HG02763 (cell line): Measurements from ENCODE around the gene RNF145.
A peak's percentile ranks its signal among the peaks of the same experiment; 100 is the strongest.
"Not testable (repeated sequence)": the region's sequence is repeated elsewhere in the genome, so short reads cannot be mapped to it uniquely, and the experiment has no call there.

Source experiments
- ATAC-seq: cut with Tn5 transposase; IDR thresholded peaks from one replicate; pipeline ENCODE4 v1.9.1; 2021; ENCODE audit warnings: mild to moderate bottlenecking, moderate library complexity; ENCODE audit not compliant: unreplicated experiment

RNF145 gene

GRCh38 chr5:159209438-159210209 lies at the start of gene RNF145:
Gene RNF145 (minus strand): TSS chr5:159209553. CDS start chr5:159203617, 5,936 bp downstream.
- ATAC-seq = peak; percentile 81

- ATAC-seq = no peak
These were observed 49.0 kb upstream of the RNF145 start for GRCh38 chr5:159258361-159258760.

DNA sequence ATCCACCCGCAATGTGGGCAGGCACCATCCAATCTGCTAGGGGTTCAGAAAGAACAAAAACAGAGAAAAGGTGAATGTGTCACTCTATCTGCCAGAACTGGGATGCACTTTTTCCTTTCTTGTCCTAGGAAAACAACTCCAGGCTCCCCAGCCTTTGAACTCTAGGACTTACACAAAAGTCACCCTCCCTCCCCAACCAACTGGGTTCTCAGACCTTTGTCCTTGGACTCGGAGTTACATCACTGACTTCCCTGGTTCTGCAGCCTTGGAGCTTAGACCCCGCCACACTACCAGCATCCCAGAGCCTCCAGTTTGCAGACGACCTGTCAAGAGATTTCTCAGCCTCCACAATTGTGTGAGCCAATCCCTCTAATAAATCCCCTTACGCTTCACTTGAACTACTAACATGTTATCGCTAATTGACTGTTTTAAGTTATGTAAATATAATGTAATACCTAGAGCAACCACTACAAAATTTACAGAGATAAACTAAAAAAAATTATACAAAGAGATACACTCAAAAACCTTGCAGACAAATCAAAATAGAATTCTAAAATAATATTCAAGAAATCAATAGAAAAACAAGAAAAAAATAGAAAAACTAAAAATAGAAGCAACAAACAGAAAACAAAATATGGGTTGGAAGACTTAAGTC lies 48.4 kb upstream of the RNF145 start:
- no peak for ATAC-seq

- ATAC-seq = no peak
These were observed 47.7 kb upstream of the RNF145 start for GRCh38 chr5:159257007-159257406.

- no peak for ATAC-seq
These were observed 42.8 kb upstream of the RNF145 start for GRCh38 chr5:159252195-159252594.

- ATAC-seq = no peak
These were observed 39.8 kb upstream of the RNF145 start for GRCh38 chr5:159249158-159249557.

- ATAC-seq = no peak
These were observed 35.5 kb upstream of the RNF145 start for GRCh38 chr5:159244890-159245289.

DNA sequence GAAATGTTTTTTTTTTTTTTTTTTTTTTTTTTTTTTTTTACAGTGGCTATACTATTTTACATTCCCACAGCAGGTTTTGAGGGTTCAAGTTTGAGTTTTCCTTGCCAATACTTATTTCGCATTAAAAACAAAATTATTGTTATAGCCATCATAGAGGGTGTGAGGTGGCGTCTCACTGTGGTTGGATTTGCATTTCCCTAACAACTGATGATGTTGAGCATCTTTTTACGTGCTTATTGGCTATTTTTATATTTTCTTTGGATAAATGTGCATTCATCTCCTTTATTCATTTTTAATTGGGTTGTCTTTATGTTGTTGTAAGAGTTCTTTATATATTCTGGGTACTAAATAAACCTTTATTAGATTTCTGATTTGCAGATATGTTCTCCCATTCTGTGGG lies 34.8 kb upstream of the RNF145 start:
- ATAC-seq = no peak

DNA sequence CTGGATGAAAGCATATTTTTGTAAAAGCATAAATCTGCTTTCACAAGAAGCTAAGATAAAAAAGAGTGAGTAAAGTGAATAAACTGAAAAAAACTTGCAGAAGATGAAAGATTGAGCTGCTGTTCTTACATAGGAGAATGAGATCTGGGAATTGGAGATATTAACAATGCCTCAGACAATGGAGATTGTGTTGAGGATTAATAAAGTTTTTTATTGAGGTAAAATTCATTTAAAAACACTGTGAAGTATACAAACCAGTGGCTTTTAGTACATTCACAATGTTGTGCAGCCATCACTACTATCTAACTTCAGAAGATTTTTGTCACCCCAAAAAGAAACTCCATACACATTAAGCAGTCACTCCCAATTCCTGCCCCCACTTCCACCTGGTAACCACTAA lies 34.0 kb upstream of the RNF145 start:
- no peak for ATAC-seq

GRCh38 chr5:159242656-159243055 lies 33.3 kb upstream of the RNF145 start:
- ATAC-seq = no peak

DNA sequence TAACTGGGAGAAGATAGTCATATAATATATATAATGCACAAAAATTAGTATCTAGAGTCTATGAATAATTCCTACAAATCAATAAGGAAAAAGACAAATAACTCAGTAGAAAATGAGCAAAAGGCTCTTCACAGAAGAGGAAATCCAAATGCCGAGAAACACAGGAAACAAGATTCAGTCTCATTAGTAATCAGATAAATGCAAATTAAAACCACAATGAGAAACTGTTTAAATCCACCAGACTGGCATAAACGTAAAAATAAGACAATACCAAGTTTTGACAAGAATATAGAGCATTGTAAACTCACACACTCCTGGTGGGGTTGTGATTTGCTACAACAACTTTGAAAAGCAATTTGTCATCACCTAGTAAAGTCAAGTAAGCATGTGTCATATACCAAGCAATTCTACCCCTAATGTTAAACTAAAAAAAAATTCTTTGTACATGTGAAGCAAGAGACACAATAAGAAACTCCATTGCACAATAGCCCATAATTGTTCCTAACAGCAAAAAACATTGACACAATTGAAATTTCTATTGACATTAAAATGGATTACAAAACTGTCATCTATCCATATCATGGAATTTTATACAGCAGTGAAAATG lies 32.7 kb upstream of the RNF145 start:
- ATAC-seq = no peak

GRCh38 chr5:159240301-159240870 lies 31.0 kb upstream of the RNF145 start:
- ATAC-seq = no peak

- not testable (repeated sequence) for ATAC-seq
These were observed 26.6 kb upstream of the RNF145 start for GRCh38 chr5:159235871-159236520.

GRCh38 chr5:159231167-159231566 lies 21.8 kb upstream of the RNF145 start:
- no peak for ATAC-seq

GRCh38 chr5:159230657-159231056 lies 21.3 kb upstream of the RNF145 start:
- no peak for ATAC-seq

DNA sequence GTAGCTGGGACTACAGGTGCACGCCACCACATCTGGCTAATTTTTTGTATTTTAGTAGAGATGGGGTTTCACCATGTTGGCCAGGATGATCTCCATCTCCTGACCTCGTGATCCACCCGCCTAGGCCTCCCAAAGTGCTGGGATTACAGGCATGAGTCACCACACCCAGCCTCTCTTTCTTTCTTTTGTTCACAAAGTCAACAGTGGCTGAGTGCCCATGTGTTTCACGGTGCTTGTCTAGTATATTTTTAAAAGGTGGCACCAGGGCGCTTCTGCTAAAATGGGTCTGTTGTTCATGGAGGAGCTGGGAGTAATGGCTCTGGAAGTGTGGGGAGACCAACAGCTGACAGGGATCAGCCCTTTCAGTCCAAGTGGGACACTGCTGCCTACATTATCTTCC lies 18.7 kb upstream of the RNF145 start:
- not testable (repeated sequence) for ATAC-seq

DNA sequence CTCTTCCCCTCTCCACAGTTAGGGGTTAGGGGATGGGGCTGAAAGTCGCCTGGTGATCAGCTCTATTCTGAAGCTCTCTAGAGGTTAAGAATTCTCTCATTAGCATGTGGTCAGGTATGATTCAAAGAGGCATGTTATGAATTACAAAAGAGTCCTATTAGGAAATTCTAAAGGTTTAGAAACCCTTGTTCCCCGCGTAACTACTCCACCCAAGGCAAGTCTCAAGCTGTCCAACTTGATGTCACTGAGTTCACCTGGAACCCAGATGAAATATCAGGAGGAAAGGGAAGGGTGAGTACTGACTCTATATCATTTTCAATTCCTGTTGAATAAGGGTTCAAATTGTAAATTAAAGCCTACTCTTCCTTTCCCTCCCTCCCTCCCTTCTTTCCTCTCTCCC lies 18.1 kb upstream of the RNF145 start:
- no peak for ATAC-seq

DNA sequence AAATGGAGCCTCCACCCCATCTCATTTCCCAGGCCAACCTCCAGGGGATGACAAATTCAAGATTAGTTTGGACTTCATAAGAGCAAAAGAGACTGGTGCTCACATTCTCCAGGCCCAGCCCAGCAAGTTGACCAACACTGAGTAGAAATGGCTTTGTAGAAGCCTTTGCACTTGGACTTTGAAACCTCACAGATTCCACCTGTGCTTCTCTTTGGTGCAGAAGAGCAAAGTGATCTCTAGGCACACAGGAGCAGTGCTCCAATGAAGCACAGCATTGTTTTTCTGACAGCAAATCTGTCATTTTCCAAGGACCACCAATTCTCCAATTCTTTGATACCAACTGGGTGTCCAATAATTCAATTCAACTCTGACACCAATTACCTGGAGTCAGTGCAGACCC lies 17.1 kb upstream of the RNF145 start:
- ATAC-seq = no peak

GRCh38 chr5:159224471-159224870 lies 15.1 kb upstream of the RNF145 start:
- no peak for ATAC-seq

DNA sequence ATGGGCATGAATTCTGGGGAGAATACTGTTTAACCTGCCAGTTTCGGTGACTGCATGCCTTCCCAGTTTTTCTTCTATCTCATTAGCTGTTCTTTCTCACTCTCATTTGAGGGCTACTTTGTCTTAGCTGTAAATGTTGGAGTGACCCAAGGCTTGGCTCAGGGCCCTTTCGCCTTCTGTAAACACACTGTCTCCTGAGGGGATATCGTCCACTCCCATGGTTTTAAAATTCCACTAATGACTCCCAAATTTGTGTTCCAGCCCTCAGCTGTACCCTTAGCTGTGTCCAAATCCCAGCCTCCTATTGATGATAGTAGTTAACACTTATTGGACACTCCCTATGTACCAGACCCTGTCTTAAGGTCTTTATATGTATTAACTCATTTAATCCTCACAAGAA lies 14.1 kb upstream of the RNF145 start:
- no peak for ATAC-seq

- ATAC-seq = no peak
These were observed 10.9 kb upstream of the RNF145 start for GRCh38 chr5:159220206-159220605.
